Mammary microvascular endothelial cell (primary cell): ENCODE data around the gene LRRN4CL. TPM values are rescaled to one million over a fixed set of nuclear protein-coding genes. Genes with fewer than 3 reads are reported as not detected.

ENCODE experiments used
- total RNA-seq: library from RNA; depleted of rRNA; stranded (reverse); fragments of >200 nt; gene quantifications from 2 replicates; pipeline ENCODE4 v1.2.3, GENCODE V29; 2015

Gene LRRN4CL
- 0.05 TPM in 1 of 2 replicates, not detected in the other for total RNA-seq

DNA sequence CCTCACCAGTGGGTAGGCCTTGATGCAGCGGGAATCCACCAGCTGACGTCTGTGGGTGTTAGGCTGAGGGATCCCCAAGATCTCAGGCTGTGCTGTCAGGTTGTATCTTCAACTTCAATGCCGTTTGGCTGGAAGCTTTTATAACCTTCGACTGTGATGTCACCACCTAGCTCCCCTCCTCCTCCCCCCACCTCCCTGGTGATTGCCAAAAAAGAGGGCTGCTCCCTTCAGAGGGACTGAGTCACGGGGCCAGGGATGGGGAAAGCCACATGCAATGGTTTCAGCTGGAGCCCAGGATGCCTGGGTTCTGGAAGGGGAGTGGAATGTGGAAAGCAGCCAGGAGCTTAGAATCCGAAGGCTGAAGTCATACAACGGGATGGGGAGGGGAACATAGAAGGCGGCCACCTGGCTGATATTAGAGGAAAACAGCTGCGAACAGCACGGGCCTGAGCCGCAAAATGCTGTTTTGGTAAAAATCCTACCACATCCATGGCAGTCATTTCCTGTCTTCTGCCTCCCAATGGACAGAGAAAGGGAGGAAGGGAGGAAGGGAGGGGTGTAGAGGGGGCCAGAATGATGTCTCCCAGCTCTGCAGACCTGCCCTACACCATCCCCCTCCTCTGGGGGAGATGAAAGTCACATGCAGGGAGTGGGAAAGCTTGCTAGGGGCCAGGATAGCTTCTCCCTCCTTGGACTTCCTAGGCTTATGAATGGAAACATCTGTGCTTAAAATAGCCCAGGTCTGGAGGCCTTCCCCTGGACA is at the start of gene LRRN4CL:
Gene LRRN4CL (minus strand): TSS at position 110 of the 763 bp plus-strand sequence. CDS start 1,022 bp downstream, outside the sequence.

DNA sequence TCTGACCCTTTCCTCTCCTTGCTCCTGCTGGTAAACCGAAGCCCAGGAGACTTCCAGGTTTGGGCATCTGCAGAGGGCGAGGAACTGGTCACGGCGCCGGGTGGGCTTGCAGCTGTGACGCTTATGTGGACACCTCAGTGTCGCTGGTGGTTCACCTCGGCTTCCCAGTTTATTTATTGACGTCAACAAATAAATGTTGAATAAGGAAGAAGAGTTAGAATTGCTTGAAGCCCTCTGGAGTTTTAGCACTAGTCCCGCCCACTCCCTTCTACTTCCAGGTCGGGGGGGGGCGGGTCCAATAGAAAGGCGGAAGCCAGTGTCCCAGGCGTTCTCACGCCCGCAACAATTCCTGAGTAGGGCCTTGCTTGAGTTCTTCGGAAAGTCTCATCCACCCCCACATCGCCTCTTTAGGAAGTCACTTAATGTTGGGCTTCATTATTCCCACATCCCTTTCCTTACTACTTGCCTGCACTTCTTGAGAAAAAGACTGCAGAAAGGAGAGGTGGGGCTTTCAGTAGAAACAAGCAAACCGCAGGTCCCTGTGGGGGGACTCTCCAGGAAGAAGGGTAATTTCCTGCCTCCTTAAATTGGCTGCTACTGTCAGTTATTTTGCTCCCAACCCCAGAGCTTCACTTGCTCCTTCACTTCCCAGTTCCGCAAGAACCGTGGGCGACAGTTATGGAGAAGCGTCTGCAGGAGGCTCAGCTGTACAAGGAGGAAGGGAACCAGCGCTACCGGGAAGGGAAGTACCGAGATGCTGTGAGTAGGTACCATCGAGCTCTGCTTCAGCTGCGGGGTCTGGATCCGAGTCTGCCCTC is 39.0 kb upstream of the LRRN4CL start, which contains the start of gene TTC9C:
Gene TTC9C (plus strand): TSS at position 316 of the 818 bp plus-strand sequence. CDS start 363 bp downstream, at position 679.

DNA sequence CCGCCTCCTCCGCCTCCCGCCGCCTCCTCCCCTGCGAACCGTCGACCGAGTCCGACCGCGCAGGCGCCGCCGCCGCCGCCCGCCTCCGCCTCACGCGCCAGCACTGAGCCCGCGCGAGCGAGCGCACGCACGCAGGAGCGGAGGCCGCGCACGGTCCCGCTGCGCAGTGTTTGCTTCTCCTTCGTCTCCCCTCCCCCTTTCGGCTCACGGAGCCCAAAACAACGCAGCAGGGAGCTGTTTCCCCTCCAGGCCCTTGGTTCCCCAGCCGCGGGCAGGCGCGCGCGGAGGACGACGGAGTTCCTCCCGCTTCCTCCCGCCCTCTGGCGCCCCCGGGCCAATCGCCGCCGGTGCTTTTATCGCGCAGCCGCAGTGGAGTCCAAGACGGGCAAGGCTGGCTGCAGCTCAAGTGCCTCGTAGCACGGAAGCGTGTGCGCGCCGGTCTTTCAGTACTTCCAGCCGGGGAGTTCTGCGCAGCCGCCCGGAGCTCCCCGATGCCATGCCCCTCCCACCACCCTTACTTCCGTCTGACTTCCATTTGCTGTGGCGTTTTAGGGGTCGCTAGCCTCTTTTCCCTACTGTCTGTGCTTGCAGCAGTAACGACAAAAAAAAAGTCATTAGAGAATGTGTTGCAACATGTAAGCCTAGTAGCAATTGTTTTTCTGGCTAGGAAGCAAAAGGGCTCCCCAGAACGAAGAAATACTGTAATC is 38.0 kb upstream of the LRRN4CL start, which contains the start of gene HNRNPUL2:
Gene HNRNPUL2 (minus strand): TSS at position 293 of the 707 bp plus-strand sequence. CDS start 301 bp downstream, outside the sequence.

DNA sequence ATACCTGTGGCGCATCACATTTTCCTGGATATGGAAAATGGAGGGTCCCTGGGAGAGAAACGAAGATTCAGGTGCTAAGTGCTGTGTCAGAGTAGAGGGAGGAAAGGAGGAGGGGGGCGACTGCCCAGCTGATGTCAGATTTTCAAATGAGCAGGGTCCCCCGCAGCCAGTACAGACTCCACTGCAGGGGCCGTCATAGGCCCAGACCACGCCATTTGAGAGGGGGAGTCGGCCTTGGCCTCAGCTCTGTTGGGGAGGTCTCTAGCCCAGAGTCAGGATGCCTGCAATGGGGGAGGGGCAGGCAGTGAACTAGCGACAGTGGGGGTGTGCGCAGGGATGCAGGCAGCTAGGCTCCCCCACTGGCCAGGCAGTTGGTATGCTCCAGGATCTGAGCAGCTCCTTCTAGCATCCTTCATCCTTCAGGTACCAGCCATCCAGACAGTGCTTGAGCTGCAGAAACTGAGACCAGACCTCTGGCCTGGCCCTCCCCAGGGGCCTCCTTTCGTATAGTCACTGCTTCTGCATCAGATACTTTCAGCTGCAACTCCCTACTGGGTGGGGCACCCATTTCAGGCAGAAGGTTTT is 18.0 kb upstream of the LRRN4CL start, which contains the start of the genes BSCL2 and GNG3:
Gene BSCL2 (minus strand): TSS at position 148 of the 585 bp plus-strand sequence. CDS start 229 bp downstream, outside the sequence.
Gene GNG3 (plus strand): TSS at position 400 of the 585 bp plus-strand sequence. CDS start 620 bp downstream, outside the sequence.

DNA sequence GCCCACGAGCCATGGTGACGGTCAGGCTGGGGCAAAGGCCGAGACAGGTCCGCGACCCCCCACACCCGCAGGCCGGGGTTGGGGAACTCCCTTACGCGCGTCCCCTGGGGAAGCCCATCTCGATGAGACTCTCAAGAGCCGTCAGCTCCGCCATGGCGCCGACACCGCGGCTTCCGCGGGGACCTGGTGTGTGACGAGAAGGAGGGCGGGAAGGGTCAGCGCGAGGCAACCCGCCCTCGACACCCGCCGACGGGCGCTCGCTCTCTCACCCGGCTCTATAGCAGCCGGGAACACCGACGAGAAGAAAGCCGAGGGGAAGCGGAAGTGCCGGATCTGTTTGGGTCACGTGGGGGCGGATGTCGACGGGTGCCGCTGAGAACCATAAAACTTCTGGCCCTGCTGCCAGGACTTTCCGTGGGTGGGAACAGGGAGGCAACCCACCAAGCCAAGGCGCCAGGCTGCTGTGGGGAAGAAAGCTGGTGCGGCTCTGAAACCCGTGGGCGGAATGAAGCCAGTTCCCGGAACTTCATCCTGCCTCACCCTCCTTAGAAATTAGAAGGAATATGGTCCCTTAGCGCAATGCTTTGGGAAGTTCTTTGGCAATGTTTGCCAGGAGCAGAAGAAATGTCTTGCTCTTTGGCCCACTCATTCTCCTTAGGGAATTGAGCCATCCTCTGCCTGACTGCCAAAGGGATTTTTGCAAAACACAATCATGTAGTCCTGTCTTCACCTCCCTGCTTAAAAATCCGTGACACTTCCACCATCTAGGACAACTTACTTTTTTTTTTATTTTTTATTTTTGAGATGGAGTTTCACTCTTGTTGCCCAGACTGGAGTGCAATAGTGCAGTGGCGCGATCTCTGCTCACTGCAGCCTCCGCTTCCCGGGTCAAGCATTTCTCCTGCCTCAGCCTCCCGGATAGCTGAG is 10.3 kb downstream of the LRRN4CL start, which contains the start of gene UBXN1:
Gene UBXN1 (minus strand): TSS at position 304 of the 927 bp plus-strand sequence. CDS start 150 bp downstream, at position 154.

DNA sequence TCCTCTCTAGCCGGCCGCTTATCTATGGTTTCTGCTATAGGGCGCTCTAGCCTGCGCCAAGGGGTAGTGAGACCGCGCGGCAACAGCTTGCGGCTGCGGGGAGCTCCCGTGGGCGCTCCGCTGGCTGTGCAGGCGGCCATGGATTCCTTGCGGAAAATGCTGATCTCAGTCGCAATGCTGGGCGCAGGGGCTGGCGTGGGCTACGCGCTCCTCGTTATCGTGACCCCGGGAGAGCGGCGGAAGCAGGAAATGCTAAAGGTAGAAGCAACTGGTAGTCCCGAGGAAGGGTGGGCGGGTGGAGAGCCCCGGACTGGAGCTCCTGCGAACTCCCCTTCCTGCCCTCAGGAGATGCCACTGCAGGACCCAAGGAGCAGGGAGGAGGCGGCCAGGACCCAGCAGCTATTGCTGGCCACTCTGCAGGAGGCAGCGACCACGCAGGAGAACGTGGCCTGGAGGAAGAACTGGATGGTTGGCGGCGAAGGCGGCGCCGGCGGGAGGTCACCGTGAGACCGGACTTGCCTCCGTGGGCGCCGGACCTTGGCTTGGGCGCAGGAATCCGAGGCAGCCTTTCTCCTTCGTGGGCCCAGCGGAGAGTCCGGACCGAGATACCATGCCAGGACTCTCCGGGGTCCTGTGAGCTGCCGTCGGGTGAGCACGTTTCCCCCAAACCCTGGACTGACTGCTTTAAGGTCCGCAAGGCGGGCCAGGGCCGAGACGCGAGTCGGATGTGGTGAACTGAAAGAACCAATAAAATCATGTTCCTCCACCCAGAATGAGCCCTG is 17.5 kb downstream of the LRRN4CL start, which contains the start of the genes LBHD1 and UQCC3:
Gene LBHD1 (minus strand): TSS at position 660 of the 782 bp plus-strand sequence. CDS start 2,236 bp downstream, outside the sequence.
Gene UQCC3 (plus strand): TSS at position 66 of the 782 bp plus-strand sequence. CDS start 73 bp downstream, at position 139.

DNA sequence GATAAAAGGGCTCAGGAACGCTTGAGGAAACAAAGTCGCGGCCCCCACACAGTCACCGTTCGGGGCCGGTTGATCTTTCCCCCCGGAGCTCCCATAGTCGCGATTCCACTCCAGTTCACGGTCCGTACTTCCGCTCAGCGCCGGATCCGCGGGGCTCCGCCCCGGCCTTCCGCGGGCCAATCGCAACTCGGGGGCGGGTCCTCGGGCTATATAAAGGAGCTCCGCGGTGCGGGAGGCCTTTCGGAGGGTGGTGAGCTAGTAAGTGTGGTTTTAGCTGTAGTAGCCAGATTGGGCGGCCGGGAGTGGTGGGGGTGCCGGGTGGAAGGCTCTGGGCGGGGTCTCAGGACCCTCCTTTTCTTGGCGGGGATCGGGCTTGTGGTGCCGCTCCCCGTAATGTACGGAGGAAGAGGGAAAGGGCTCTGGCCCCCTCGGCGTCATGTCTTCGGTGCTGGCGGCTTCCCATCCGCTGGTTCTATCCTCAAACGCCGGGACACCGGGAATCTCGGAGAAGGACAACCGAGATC is 24.2 kb downstream of the LRRN4CL start, which contains the start of the genes C11orf98 and CSKMT:
Gene C11orf98 (minus strand): TSS at position 136 of the 524 bp plus-strand sequence. CDS start 41 bp downstream, at position 95.
Gene CSKMT (plus strand): TSS at position 238 of the 524 bp plus-strand sequence. CDS start 568 bp downstream, outside the sequence.

DNA sequence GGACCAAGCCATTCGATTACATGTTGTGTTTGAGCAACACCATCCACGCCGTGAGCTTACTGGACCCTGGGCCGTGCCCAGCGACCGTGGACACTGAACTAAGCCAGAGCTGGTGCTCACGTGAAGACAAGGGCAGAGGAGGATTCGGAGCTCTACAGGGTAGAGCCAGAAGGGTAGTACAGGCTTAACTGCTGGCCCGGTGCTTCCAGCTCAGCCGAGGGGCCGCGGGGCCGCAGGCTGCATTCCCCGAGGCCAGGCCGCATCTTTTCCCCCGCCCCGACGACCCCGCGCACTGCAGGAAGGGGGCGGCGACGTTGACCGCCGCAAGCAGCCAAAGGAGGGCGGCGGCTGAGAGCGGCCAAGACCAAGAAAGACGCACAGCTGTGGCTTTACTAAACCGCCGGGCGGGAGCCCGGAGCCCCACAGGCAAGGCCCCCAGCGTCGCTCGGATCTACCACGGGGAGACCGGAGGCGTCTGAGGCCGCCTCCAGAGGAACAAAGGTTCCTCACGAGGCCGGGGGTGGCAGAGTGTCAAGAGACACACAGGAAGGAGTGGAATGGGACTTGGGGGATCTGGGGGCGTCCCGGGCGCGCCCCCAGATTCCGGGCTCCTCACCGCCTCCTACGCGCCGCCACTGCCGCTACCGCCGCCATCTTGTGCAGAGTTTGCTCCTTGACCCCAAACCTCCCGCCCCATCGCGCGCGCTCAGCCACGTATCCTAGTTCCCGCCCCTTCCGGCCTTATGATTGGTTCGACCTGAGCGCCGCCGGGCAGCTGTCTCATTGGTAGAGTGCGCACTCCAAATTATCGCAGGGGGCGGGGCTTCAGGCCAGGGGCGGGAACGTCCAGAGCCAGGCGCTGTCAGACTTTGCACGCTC is 43.1 kb downstream of the LRRN4CL start, which contains the start of gene GANAB:
Gene GANAB (minus strand): TSS at position 668 of the 879 bp plus-strand sequence. CDS start 14 bp downstream, at position 654.

Other genes starting within 250 kb of the LRRN4CL start
- 391 and 413 TPM in 2 replicates for gene AHNAK, start 142.7 kb downstream of the LRRN4CL start, total RNA-seq
- 1,562 and 1,604 TPM in 2 replicates for gene EEF1G, start 115.6 kb downstream of the LRRN4CL start, total RNA-seq
- gene TUT1, start 98.0 kb downstream of the LRRN4CL start, total RNA-seq, result 12.6 and 15.8 TPM in 2 replicates
- gene MTA2, start 87.7 kb downstream of the LRRN4CL start, total RNA-seq, result 155 and 164 TPM in 2 replicates
- 28.5 and 30.8 TPM in 2 replicates for gene EML3, start 76.8 kb downstream of the LRRN4CL start, total RNA-seq
- gene ROM1, start 76.3 kb downstream of the LRRN4CL start, total RNA-seq, result 1.3 and 7.3 TPM in 2 replicates
- 26.6 and 34.2 TPM in 2 replicates for gene B3GAT3, start 67.5 kb downstream of the LRRN4CL start, total RNA-seq
- gene GANAB, start 42.9 kb downstream of the LRRN4CL start, total RNA-seq, result 220 and 258 TPM in 2 replicates
- 28.9 and 31.1 TPM in 2 replicates for gene INTS5, start 36.2 kb downstream of the LRRN4CL start, total RNA-seq
- 72.4 TPM in 2 replicates for gene C11orf98, start 24.3 kb downstream of the LRRN4CL start, total RNA-seq
- gene CSKMT, start 24.2 kb downstream of the LRRN4CL start, total RNA-seq, result 3.5 and 3.8 TPM in 2 replicates
- gene UQCC3, start 17.9 kb downstream of the LRRN4CL start, total RNA-seq, result 11.8 and 15.9 TPM in 2 replicates
- gene LBHD1, start 17.3 kb downstream of the LRRN4CL start, total RNA-seq, result 2.2 and 2.8 TPM in 2 replicates
- gene UBXN1, start 10.5 kb downstream of the LRRN4CL start, total RNA-seq, result 110 and 132 TPM in 2 replicates
- 28.1 and 37.9 TPM in 2 replicates for gene BSCL2, start 17.9 kb upstream of the LRRN4CL start, total RNA-seq
- gene GNG3, start 18.1 kb upstream of the LRRN4CL start, total RNA-seq, result not detected in 2 replicates
- gene HNRNPUL2, start 37.9 kb upstream of the LRRN4CL start, total RNA-seq, result 8.7 and 10.3 TPM in 2 replicates
- gene TTC9C, start 39.0 kb upstream of the LRRN4CL start, total RNA-seq, result 28.2 and 32.2 TPM in 2 replicates
- 8.0 and 14.2 TPM in 2 replicates for gene ZBTB3, start 64.6 kb upstream of the LRRN4CL start, total RNA-seq
- 78.9 and 90.7 TPM in 2 replicates for gene POLR2G, start 72.0 kb upstream of the LRRN4CL start, total RNA-seq
- 23.3 and 24.0 TPM in 2 replicates for gene TAF6L, start 81.9 kb upstream of the LRRN4CL start, total RNA-seq
- gene TMEM179B, start 97.9 kb upstream of the LRRN4CL start, total RNA-seq, result 63.6 and 66.8 TPM in 2 replicates
- 25.3 and 27.1 TPM in 2 replicates for gene TMEM223, start 102.5 kb upstream of the LRRN4CL start, total RNA-seq
- 36.0 and 45.9 TPM in 2 replicates for gene NXF1, start 115.9 kb upstream of the LRRN4CL start, total RNA-seq
- 26.4 and 28.9 TPM in 2 replicates for gene STX5, start 142.5 kb upstream of the LRRN4CL start, total RNA-seq
- gene TEX54, start 143.3 kb upstream of the LRRN4CL start, total RNA-seq, result not detected in 2 replicates
- gene WDR74, start 150.1 kb upstream of the LRRN4CL start, total RNA-seq, result 58.9 and 62.4 TPM in 2 replicates
- 156 and 171 TPM in 2 replicates for gene SLC3A2, start 191.4 kb upstream of the LRRN4CL start, total RNA-seq
- gene CHRM1, start 231.8 kb upstream of the LRRN4CL start, total RNA-seq, result 0.07 TPM in 1 of 2 replicates, not detected in the other